MM.1S (cell line): Measurements from ENCODE around the gene WIPF3.

ENCODE experiments used
- CTCF ChIP-seq: fragments of 300-600 bp; sonication (generic); IDR thresholded peaks from 2 replicates; pipeline ENCODE4 v1.5.1; 2016; ENCODE audit warnings: antibody characterized with exemption, low read length, mixed read lengths
- EZH2 ChIP-seq: fragments of 300-600 bp; sonication (generic); optimal IDR thresholded peaks from 2 replicates; pipeline ENCODE3; 2017; ENCODE audit warnings: low read depth, mild to moderate bottlenecking, antibody characterized with exemption, low read length, mixed read lengths
- EZH2phosphoT487 ChIP-seq: fragments of 300-600 bp; sonication (generic); IDR thresholded peaks from 2 replicates; pipeline ENCODE4 v1.6.1; 2018; ENCODE audit warnings: antibody characterized with exemption, low read length

GRCh38 chr7:29831705-29832104, 25.4 kb downstream of the WIPF3 start:
- no peak for TF ChIP-seq CTCF
- no peak for TF ChIP-seq EZH2
- TF ChIP-seq EZH2phosphoT487, result no peak
